ENCODE data around the gene LDLRAD4.
A peak's percentile ranks its signal among the peaks of the same experiment; 100 is the strongest.
"Not testable (repeated sequence)": the region's sequence is repeated elsewhere in the genome, so short reads cannot be mapped to it uniquely, and the experiment has no call there.

Gene LDLRAD4

DNA sequence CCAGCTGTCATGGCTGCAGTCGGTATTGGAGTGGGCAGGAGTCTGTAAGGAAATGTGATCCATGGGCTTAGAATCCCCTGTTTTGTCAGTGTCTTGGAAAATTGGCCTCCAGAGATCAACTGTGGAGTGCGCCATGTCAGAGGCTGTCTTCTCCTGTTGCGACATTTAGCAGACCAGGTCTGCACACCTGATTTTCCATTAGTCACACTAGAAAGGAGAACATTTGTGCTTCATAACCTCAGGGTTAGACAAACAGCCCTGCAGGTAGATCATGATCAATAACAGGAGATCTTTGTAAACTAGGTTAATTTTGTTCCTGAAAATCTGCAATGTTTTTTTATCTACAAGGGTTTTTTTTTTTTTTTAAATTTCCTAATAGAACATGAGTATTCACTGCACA lies 28.0 kb downstream of the LDLRAD4 start:
- no peak for DNase-seq (ENCODE audit: low spot score)

DNA sequence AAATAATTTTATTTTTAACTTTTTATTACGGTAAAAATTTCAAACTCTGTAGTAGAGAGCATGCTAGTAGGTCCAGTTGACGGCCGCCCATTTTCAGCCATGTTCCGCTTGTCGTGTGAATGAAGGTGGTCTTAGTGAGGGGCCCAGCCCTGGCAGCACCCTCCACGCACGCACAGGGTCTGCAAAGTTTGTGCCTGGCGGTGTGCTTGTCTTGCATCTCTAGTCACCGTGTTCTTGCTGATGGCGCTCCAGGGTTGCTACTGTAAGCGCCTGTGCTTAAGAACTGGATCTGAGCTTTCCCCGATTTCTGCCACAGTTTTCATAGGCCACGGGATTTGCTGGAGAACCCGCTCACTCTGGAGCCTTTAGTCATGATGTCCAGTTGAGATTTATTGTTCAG lies 28.9 kb downstream of the LDLRAD4 start:
- no peak for DNase-seq (ENCODE audit: low spot score)

DNA sequence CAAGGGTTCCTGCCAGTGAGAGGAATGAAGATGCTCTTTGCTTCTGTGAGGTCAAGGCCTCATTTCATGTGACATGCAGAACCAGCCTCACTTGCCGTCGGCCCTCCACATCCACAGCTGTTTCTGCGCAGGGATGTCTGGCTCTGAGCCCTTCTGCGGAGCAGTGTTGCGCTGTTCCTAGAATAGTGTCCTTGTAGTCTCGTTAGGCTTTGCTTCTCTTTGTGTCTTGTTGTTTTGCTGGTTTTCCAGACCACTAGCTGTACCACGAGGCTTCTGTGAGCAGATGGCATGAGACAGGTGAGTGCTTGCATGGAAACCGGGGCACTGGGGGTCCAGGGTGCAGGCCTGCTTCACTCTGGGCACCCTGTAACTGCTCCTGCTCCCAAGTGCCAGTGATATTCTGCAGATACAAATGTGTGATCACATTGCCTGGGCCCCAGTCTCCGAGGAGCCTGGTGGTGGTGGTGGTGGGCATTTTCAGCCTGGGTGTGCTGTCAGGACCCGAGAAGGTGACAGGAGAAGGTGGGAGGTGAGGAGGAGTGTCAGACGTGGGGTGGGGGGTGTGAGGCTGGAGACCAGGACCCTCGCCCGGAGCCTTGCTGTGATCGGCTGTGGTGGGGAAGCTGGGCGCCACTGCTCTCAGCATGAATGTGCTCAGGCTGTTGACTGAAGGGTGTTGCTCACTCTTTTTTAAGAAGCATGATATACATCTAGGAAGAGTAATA lies 34.3 kb downstream of the LDLRAD4 start:
- no peak for DNase-seq (ENCODE audit: low spot score)

DNA sequence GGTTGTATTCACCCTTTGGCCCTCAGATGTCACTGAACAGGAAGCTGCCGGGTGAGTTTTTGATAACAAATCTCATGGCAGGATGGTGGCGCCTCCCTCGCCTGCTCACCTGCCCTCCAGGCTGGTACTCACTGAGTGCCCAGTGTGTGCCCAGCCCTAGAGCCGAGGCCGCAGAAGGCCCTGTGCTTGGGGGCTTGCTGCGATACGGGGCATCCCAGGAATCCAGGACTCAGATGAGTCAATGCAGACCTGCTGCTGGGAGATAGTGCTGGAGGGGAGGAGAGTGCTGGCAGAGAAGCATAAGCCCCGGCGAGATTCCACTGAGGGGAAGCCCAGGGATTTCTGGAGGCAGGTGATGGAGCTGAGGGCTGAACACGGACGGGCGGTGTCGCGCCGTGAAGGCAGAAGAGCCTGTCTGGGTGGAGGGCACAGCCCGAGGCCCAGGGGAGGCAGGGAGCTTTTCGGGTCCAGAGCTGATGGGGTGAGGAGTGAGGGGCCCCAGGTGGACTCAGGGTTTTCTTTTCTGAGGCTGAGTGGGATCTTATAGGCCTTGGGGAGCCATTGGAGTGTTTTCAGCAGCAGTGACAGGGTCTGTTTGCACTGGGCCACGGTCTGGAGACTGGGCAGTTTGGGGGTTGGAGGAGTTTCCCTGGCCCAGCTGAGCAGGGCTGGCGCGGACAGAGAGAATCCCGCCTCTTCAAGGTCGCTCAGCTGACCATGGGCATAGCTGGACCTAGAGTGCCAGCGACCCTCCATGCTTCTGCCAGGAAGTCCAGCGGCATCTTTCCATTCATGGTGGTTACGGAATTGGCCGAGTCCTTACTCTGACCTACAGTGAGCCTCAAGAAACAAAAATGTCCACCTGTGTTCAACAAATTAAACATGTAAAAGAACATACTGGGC lies 35.5 kb downstream of the LDLRAD4 start:
- DNase-seq (ENCODE audit: low spot score): no peak

DNA sequence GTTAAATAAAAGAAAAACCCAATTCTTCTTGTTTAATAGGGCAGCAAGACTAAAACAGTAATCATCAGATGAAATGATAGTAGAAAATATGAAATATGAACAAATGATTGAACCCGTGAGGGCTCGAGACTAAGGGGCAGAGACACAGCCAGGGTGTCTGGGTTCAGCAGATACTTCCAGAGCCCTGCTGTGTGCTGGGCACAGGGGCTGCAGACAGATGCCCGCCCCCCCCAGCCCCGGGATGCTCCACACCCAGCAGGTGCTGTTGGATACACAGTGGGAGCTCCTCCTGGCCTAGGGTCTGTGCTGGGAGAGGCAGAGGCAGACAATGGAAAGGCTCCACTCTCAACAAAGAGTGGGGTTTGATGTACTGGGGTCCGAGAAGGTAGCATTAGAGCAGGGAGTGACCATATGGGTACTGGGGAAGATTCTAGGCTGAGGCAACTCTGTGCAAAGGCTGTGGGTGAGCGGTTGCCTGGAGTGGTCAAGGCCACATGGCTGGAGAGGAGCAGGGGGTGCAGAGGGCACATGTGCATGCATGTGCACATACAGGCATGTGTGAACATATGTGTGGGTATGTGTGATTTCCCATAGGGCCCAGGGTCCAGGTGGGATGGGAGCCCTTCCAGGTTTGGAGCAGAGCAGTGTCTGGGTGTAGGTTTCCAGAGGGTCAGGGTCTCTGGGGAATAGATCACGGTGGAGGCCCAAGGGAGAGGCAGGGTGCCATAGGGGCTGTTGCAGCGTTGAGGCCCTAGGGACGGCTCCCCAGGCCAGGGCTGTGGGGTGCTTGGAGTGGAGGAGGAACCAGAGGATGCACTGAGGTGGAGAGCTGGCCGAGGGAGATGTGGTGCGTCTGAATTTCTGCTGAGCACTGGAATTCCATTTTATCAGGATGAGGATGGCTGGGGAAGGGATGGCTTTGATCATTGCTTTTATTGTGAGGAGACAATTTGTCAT lies 36.7 kb downstream of the LDLRAD4 start:
- DNase-seq (ENCODE audit: low spot score): no peak

DNA sequence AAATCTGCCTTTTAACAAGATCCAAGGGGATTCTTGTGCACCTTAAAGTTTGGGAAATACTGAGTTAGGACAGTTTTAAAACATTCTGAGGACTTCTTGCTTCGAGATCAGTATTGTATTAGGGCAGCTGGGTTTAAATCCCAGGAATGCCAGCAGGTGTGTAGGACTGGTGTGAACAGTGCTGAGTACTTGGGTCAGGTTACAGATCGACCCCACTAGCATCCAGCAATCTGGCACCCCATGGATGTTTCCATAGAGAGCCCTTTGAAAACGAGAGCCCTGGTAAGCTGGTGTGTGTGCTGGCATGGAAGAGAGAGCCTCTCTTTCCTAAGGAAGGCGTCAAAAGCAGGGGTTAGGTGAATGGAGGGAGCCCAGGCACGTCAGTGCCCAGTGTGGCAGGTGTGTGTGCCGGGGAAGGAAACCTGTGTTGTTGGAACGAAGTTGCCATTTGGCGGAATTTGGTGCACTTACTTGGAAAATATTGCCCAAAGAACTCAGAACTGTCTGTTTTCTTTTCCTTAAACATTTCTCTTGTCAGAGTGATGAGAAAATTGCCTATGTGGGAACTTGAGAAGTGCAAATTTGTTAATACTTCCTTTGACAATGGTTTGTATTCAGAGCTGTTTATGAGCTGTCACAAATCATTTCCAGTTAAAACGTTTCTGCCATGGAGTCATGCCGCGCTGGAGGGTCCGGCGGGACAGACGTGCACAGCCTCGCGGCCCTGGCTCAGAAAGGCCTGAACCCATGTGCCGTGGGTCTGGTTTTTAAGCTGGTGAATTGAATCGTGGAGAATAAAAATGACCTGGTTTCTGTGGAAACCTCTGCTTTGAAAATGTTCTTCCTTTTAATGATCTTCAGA lies 38.1 kb downstream of the LDLRAD4 start:
- DNase-seq (ENCODE audit: low spot score): no peak

DNA sequence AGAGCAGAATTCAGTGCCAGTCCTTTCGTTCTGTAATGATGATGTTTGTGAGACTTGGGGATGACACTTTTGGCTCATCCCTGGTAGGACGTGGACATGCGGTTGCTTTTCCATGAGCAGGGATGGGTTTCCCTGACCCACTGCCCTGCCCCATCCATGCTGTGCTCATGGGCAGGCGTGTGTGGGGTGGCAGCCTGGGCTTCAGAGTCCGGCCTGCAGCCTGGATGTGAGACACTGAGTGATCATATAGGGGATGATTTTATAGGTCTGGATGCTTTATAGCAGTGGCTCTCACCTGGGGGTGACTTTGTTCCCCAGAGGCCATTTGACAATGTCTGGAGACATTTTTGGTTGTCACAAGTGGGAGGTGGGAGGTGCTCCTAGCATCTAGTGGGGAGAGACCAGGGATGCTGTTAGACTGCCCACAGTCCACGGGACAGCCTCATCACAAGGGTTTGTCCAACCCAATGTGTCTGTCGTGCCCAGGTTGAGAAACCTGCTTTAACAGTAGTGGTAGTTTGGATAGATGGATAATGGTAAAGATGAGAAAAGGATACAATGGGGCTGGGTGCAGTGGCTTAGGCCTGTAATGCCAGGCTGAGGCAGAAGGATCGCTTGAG lies 38.9 kb downstream of the LDLRAD4 start:
- DNase-seq (ENCODE audit: low spot score): no peak

DNA sequence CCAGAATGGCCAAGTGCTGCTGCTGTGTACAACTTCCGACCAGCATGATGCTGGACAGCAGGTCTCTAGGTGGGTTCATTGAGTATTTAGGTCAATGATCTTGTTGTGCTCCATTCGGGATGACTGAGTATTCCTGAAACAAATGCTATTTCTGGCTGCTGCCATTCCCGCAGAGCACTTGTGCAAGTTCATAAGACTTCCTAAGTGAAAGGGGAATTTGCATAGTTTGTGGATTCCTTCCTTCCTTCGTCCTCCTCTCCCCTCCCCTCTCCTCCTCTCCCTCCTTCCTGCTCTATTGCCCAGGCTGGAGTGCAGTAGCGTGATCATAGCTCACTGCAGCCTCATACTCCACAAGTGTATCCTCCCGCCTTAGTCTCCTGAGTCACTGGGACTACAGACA lies 40.4 kb downstream of the LDLRAD4 start:
- DNase-seq (ENCODE audit: low spot score): peak; percentile 96

DNA sequence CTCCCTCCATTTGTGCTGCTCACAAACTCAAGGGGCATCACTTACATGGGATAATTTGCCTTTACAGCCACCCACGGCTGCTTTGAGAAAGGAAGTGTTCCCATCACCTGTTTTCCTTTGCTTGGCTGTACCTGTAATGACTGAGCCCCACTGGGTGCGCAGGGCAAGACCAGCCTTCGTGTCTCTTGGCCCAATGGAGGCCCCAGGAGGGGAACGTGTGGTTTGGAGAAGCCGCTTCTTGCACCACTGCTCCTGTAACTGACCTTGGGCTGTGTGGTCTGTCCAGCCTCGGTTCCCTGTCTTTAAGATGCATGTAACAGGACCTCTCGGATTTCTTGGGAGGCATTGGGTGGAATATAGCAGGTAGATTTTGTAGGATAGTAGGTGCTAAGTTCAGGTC lies 41.1 kb downstream of the LDLRAD4 start:
- no peak for DNase-seq (ENCODE audit: low spot score)

DNA sequence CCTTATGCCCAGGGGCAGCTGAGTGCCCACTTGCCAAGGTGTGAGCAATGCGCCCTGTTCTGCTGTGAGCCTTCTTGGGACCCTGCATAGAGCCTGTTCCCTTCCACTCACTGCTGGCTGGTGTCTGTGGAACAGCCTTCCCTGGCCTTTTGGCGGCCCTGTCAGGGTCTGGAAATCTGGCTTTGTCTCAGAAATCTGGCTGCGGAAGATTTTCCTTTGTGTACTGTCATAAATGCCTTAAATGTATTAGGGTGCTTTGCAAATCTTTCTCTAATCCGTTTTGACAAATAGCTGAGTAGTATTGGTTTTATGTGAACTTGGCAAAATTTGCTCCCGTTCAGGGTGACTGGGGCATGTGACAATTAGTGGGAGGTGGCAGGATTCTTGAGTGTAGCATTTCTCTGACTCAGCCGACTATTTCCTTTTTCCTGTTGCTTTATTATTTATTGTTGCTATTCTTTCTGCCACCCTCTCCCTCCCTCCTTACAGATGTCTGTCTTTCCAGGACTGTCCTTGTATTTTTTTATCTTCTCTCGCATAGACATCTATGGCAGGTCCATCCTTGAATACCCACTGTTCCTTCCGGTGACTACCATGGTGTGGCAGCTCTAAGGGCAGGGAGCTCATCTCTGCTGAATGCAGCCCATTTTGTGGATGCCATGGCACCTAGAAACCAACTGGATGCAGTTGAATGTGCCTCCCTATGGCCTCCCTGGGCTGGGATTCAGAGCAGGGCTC lies 41.8 kb downstream of the LDLRAD4 start:
- no peak for DNase-seq (ENCODE audit: low spot score)

DNA sequence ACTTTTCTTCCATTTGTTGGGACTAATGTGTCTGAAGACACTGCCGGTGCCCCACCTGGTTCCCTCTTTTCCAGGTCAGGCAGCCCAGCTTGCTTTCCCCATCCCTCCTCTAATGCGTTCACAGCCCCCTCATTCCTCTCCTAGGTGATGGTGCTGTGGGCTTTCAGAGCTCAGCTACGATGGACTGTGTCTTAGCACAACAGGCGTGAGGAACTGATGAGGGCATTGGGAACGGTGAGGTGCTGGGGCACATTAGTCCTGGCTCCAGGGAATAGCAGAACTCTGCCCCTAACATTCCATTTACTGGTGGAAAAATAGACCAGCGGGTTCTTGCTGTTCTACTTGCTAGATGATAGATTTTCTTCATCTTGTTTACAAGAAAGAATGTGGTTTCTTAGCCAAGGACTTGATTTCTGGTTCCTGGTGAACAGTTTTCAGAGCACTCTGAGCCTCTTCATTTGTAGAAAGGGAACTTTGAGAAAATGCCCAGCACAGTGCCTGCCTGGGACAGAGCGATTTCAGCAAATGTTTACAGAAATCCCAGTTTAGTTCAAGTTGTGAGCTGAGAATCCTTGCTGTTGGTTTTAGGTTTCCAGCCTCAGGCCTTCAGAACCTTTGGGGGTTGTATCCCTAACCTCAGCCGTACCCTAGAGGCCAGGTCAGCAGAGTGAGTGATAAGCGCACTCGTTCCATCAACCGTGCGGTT lies 42.5 kb downstream of the LDLRAD4 start:
- DNase-seq (ENCODE audit: low spot score): no peak

DNA sequence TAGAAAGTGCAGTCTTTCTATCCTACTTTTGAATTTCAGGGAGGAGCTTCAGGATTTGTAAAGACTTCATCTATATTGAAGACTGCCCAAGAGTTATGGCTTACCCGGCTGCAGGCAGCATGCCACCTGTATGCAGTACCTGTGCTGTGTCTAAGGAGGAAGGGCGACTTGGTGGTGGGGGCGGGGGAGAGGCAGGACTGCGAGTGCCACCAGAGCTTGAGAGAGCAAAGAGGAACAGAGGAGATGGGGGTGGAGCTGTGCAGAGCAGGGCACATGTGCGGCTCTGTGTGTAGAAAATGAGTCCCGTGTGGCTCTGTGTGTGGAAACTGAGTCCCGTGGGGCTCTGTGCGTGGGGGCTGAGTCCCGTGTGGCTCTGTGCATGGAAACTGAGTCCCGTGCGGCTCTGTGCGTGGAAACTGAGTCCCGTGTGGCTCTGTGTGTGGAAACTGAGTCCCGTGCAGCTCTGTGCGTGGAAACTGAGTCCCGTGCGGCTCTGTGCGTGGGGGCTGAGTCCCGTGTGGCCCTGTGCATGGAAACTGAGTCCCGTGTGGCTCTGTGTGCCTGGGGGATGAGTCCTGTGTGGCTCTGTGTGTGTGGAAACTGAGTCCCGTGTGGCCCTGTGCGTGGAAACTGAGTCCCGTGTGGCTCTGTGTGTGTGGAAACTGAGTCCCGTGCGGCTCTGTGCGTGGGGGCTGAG lies 43.2 kb downstream of the LDLRAD4 start:
- no peak for DNase-seq (ENCODE audit: low spot score)

DNA sequence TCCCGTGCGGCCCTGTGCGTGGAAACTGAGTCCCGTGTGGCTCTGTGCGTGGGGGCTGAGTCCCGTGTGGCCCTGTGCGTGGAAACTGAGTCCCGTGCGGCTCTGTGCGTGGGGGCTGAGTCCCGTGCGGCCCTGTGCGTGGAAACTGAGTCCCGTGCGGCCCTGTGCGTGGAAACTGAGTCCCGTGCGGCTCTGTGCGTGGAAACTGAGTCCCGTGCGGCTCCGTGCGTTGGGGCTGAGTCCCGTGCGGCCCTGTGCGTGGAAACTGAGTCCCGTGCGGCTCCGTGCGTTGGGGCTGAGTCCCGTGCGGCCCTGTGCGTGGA lies 43.8 kb downstream of the LDLRAD4 start:
- DNase-seq (ENCODE audit: low spot score): not testable (repeated sequence)

DNA sequence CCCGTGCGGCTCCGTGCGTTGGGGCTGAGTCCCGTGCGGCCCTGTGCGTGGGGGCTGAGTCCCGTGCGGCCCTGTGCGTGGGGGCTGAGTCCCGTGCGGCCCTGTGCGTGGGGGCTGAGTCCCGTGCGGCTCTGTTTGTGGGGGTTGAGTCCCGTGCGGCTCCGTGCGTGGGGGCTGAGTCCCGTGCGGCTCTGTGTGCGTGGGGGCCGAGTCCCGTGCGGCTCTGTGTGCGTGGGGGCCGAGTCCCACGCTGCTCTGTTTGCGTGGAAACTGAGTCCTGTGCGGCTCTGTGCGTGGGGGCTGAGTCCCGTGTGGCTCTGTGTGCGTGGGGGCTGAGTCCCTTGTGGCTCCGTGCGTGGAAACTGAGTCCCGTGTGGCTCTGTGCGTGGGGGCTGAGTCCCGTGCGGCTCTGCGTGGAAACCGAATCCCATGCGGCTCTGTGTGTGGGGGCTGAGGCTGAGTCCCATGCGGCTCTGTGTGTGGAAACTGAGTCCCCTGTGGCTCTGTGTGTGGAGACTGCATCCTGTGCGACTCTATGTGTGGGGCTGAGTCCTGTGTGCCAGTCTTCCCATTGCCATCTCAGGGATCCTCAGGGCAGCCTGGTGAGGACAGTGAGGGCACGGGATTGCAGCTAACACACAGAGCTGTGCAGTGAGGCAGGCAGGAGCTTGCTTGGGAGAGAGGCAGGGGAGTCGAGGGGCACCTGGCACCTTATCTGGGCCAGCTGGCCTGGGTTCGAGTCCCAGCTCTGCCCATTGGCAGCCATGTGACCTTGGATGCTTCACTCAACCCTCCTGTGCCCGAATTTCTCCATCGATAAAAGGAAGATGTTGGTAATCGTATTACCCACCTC lies 44.5 kb downstream of the LDLRAD4 start:
- DNase-seq (ENCODE audit: low spot score): no peak

DNA sequence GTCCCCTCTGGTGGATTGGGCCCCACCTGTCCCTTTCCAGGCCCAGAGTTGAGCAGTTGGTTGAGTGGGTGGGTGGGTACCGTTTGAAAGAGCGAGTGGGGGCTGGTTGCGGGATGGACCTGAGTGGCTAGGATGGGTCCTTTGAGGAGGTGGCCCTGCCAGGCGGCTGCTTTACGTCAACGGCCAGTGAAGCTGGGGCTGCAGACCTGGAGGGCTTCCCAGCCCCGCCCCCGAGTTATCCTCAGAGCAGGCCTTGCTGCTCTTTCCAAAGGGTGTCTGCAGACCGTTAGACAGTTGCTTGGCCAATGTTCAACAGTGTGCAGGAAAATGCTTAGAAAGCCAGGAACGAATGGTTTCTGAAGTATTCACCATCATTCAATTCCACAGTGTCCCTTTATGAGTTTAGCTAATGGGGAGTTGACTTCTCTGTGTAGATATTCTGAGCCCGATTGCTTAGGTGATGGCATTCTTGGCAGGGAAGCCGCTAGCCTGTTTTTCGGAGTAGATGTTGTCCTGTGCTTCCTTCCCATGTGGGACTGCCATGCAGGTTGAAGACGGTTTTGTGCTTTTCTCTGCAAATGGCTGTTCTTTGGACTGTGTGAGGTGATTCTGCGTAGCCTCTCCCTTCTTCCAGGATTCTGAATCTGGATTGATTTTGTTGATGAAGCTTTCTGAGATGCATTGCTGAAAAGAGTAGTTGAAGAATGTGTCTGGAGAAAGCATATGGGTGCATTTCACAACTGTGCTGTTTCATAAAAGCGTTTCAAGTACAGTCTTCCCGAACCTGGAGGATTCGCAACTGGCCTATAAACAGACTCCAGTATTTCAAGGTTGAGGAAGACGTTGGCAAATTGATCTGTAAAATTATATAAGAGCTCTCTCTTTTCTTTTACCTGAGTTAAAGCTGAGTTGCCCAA lies 45.8 kb downstream of the LDLRAD4 start:
- peak; percentile 51 for DNase-seq (ENCODE audit: low spot score)

DNA sequence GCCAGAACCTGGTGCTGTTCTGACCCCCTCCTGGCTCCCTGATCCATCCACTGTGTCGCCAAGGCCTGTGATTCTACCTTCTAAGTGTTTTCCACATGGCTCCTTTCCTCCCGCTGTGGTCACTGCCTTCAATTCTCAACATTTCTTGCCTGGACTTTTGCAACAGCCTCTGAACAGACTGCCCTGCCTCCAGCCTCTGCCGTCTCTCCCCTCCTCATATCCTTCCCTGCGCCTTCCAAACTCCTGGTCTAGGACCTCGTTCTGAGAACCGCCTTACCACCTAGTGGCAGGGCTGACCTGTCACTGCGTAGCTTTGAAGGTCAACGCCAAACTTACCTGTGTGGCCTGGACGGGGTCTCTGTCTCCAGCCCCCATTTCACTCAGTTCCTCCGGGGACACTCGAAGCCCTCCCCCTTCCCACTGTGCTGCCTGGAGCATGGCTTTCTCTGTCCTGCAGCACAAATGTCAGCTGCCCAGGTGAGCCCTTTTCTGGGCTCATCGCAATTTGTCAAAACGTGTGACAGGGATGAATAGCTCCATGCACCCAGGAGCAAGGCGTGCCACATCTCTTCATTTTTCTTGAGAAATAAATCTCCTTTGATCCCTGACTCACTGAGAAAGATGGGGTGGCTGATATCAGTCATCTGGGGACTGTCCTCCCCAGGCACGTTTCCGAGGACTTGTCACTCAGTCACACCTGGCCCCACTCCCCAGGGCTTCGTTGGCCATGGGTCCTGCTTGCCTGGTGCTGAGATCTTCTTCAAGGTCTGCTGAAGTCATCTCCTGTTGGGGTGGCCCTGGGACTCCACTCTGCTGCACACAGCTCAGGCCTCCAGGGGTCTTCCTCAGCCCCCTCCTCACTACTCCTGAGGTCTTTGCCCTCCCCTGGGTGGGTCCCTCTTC lies 46.7 kb downstream of the LDLRAD4 start:
- no peak for DNase-seq (ENCODE audit: low spot score)
